HepG2 (cell line): ENCODE data around the gene MTHFR. TPM values are rescaled to one million over a fixed set of nuclear protein-coding genes. Genes with fewer than 3 reads are reported as not detected.

Experiments
- CBX1 ChIP-seq: IDR thresholded peaks from one replicate; pipeline ENCODE4 v1.6.1; 2016; ENCODE audit warnings: antibody characterized with exemption, low read depth
- CC2D1A ChIP-seq: sonication (generic); formaldehyde crosslinking; IDR thresholded peaks from 2 replicates; pipeline ENCODE4 v1.8.1; 2023; ENCODE audit warnings: mild to moderate bottlenecking, missing genetic modification reagents
- CENPX ChIP-seq: sonication (generic); formaldehyde crosslinking; IDR thresholded peaks from 2 replicates; pipeline ENCODE4 v1.9.0; 2021; ENCODE audit warnings: mild to moderate bottlenecking, missing genetic modification reagents, moderate library complexity
- HDAC6 ChIP-seq: fragments of 200-600 bp; sonication (generic); IDR thresholded peaks from 2 replicates; pipeline ENCODE4 v1.7.0; 2017; ENCODE audit warnings: mild to moderate bottlenecking, antibody characterized with exemption, low read length, low read depth
- HNRNPK ChIP-seq: fragments of 200-400 bp; formaldehyde crosslinking; IDR thresholded peaks from 2 replicates; pipeline ENCODE4 v1.6.1; 2018; ENCODE audit warnings: low read length, low read depth, moderate library complexity, mild to moderate bottlenecking; ENCODE audit not compliant: poor library complexity, severe bottlenecking
- KMT2A ChIP-seq: sonication (generic); formaldehyde crosslinking; IDR thresholded peaks from 2 replicates; pipeline ENCODE4 v1.4.0; 2020; ENCODE audit warnings: missing genetic modification reagents
- ONECUT2 ChIP-seq: sonication (generic); formaldehyde crosslinking; IDR thresholded peaks from 2 replicates; pipeline ENCODE4 v1.4.0; 2020; ENCODE audit warnings: missing genetic modification reagents
- POLR2A ChIP-seq, 2 experiments: IDR thresholded peaks; 2 replicates each; pipeline ENCODE4 v1.6.1; 2011; ENCODE audit warnings: low read depth in 2 of 2, low read length in 2 of 2, mild to moderate bottlenecking in 1 of 2, moderate library complexity in 1 of 2; ENCODE audit not compliant: insufficient read depth in 1 of 2
- RBM39 ChIP-seq: fragments of 200-400 bp; formaldehyde crosslinking; IDR thresholded peaks from one replicate; pipeline ENCODE4 v1.6.1; 2018; ENCODE audit warnings: antibody characterized with exemption, mild to moderate bottlenecking, low read depth, low read length; ENCODE audit not compliant: poor library complexity, severe bottlenecking
- TOPORS ChIP-seq: sonication (generic); formaldehyde crosslinking; IDR thresholded peaks from 2 replicates; pipeline ENCODE4 v1.8.0; 2023; ENCODE audit warnings: mild to moderate bottlenecking, missing genetic modification reagents
- ZNF451 ChIP-seq: sonication (generic); formaldehyde crosslinking; IDR thresholded peaks from 2 replicates; pipeline ENCODE4 v1.5.0; 2020; ENCODE audit warnings: mild to moderate bottlenecking, missing genetic modification reagents
- ZNF766 ChIP-seq: sonication (generic); formaldehyde crosslinking; IDR thresholded peaks from 2 replicates; pipeline ENCODE4 v1.5.0; 2020; ENCODE audit warnings: missing genetic modification reagents, borderline replicate concordance
- ZZZ3 ChIP-seq: sonication (generic); formaldehyde crosslinking; IDR thresholded peaks from 2 replicates; pipeline ENCODE4 v1.4.0; 2020; ENCODE audit warnings: missing genetic modification reagents, mild to moderate bottlenecking, borderline replicate concordance
- polyA plus RNA-seq, 8 experiments: library from polyadenylated mRNA; depleted of rRNA in 3 of 8; stranded (reverse) in 7 of 8; unstranded in 1 of 8; fragments of >200 nt; fragmentation: Illumina TruSeq in 4 of 8; extraction: Trizol in 4 of 8; gene quantifications; 2 replicates each; pipeline versions ENCODE4 v1.2.1 to v1.2.3, GENCODE V29; 2011 to 2016; ENCODE audit warnings: low read depth in 4 of 8, missing spikeins in 1 of 8, mixed read lengths in 1 of 8; ENCODE audit not compliant: insufficient read depth in 1 of 8
- total RNA-seq, 5 experiments: library from RNA; depleted of rRNA; stranded (reverse); fragments of >200 nt; fragmentation: Illumina TruSeq; extraction: Trizol; gene quantifications; 2 replicates each; pipeline ENCODE4 v1.2.3, GENCODE V29; 2016; ENCODE audit warnings: low read depth in 1 of 5
- TF ChIP-seq, protein P1 (sequence below): sonication (generic); formaldehyde crosslinking; IDR thresholded peaks from 2 replicates; pipeline ENCODE4 v1.5.1; 2020; ENCODE audit warnings: mild to moderate bottlenecking, missing genetic modification reagents, borderline replicate concordance
- TF ChIP-seq, protein P2 (sequence below): sonication (generic); formaldehyde crosslinking; IDR thresholded peaks from 2 replicates; pipeline ENCODE4 v1.4.0; 2020; ENCODE audit warnings: missing genetic modification reagents
- TF ChIP-seq, protein P3 (sequence below): sonication (generic); formaldehyde crosslinking; IDR thresholded peaks from 2 replicates; pipeline ENCODE4 v1.5.0; 2020; ENCODE audit warnings: missing genetic modification reagents
- TF ChIP-seq, protein P4 (sequence below): sonication (generic); formaldehyde crosslinking; conservative IDR thresholded peaks from 2 replicates; pipeline ENCODE4 v1.4.0; 2020; ENCODE audit warnings: missing genetic modification reagents
- TF ChIP-seq, protein P5 (sequence below): sonication (generic); formaldehyde crosslinking; IDR thresholded peaks from 2 replicates; pipeline ENCODE4 v1.8.0; 2022; ENCODE audit warnings: missing genetic modification reagents, low read depth, mild to moderate bottlenecking, borderline replicate concordance

MTHFR gene
- total and polyA plus RNA-seq, 2 of the 13 experiments (the other 11 are each of a cell fraction or from before 2014, with no cell fraction given), result 3.8 to 8.2 TPM

DNA sequence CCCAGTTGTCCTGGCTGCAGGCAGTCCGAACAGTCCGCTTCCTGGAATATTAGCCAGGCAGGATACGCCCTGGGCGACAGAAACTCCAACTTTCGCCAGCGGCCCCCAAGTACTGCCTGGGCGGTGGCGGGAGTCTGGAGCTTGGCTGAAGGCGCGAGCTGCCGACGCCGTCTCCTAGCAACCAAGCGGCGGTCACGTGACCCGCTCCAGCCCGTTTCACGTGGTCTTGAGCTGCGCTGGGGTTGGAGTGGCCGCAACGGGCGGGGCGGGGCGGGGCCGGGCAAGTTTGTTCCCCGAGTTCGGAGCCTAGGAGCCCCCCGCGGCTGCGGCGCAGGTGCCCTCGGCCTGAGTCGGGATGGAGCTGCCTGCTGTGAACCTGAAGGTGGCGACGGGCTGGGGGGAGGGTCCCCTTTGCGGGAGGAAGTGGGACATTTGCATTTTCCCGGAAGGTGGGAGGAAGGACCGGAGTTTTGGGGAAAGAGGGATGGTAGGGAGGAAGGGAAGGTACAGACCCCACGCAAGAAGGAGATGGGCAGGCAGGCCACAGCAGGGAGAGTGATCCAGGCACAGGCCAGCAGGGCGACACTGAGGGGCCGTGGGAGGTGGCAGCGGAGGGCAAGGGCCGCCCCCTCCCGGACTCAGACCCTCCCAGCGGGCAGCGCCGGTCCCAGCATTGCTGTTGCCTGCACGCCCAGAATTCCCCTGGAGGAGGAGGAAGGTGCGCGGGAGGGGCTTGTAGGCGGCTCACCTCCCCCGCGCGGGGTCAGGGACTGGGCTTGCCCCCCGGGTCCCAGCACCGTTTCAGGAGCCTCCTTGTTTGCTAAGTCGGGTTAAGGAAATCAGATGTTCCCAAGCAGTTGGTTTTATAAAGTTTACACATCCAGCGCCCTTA lies 69.7 kb downstream of the MTHFR start, which contains the start of gene AGTRAP (continued):
- TF ChIP-seq, protein P1, sequence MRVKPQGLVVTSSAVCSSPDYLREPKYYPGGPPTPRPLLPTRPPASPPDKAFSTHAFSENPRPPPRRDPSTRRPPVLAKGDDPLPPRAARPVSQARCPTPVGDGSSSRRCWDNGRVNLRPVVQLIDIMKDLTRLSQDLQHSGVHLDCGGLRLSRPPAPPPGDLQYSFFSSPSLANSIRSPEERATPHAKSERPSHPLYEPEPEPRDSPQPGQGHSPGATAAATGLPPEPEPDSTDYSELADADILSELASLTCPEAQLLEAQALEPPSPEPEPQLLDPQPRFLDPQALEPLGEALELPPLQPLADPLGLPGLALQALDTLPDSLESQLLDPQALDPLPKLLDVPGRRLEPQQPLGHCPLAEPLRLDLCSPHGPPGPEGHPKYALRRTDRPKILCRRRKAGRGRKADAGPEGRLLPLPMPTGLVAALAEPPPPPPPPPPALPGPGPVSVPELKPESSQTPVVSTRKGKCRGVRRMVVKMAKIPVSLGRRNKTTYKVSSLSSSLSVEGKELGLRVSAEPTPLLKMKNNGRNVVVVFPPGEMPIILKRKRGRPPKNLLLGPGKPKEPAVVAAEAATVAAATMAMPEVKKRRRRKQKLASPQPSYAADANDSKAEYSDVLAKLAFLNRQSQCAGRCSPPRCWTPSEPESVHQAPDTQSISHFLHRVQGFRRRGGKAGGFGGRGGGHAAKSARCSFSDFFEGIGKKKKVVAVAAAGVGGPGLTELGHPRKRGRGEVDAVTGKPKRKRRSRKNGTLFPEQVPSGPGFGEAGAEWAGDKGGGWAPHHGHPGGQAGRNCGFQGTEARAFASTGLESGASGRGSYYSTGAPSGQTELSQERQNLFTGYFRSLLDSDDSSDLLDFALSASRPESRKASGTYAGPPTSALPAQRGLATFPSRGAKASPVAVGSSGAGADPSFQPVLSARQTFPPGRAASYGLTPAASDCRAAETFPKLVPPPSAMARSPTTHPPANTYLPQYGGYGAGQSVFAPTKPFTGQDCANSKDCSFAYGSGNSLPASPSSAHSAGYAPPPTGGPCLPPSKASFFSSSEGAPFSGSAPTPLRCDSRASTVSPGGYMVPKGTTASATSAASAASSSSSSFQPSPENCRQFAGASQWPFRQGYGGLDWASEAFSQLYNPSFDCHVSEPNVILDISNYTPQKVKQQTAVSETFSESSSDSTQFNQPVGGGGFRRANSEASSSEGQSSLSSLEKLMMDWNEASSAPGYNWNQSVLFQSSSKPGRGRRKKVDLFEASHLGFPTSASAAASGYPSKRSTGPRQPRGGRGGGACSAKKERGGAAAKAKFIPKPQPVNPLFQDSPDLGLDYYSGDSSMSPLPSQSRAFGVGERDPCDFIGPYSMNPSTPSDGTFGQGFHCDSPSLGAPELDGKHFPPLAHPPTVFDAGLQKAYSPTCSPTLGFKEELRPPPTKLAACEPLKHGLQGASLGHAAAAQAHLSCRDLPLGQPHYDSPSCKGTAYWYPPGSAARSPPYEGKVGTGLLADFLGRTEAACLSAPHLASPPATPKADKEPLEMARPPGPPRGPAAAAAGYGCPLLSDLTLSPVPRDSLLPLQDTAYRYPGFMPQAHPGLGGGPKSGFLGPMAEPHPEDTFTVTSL (CRISPR knock-in tag), result 0 out of 2 replicates have a peak, but pooled peaks have one; percentile 14
- TF ChIP-seq, protein P2, sequence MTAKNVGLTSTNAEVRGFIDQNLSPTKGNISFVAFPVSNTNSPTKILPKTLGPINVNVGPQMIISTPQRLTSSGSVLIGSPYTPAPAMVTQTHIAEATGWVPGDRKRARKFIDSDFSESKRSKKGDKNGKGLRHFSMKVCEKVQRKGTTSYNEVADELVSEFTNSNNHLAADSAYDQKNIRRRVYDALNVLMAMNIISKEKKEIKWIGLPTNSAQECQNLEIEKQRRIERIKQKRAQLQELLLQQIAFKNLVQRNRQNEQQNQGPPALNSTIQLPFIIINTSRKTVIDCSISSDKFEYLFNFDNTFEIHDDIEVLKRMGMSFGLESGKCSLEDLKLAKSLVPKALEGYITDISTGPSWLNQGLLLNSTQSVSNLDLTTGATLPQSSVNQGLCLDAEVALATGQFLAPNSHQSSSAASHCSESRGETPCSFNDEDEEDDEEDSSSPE, result peak; percentile 77
- no peak for TF ChIP-seq KMT2A
- TF ChIP-seq ZNF766 (CRISPR knock-in tag), result no peak
- TF ChIP-seq, protein P3, sequence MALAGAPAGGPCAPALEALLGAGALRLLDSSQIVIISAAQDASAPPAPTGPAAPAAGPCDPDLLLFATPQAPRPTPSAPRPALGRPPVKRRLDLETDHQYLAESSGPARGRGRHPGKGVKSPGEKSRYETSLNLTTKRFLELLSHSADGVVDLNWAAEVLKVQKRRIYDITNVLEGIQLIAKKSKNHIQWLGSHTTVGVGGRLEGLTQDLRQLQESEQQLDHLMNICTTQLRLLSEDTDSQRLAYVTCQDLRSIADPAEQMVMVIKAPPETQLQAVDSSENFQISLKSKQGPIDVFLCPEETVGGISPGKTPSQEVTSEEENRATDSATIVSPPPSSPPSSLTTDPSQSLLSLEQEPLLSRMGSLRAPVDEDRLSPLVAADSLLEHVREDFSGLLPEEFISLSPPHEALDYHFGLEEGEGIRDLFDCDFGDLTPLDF (CRISPR knock-in tag), result no peak
- TF ChIP-seq ZNF451 (CRISPR knock-in tag), result no peak
- TF ChIP-seq CENPX (CRISPR knock-in tag), result no peak
- TF ChIP-seq, protein P4, sequence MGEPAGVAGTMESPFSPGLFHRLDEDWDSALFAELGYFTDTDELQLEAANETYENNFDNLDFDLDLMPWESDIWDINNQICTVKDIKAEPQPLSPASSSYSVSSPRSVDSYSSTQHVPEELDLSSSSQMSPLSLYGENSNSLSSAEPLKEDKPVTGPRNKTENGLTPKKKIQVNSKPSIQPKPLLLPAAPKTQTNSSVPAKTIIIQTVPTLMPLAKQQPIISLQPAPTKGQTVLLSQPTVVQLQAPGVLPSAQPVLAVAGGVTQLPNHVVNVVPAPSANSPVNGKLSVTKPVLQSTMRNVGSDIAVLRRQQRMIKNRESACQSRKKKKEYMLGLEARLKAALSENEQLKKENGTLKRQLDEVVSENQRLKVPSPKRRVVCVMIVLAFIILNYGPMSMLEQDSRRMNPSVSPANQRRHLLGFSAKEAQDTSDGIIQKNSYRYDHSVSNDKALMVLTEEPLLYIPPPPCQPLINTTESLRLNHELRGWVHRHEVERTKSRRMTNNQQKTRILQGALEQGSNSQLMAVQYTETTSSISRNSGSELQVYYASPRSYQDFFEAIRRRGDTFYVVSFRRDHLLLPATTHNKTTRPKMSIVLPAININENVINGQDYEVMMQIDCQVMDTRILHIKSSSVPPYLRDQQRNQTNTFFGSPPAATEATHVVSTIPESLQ (CRISPR knock-in tag), result no peak
- peak; percentile 68; the same call in 1 of the 2 replicates for TF ChIP-seq ZZZ3 (CRISPR knock-in tag)
- peak; percentile 35 for TF ChIP-seq RBM39
- no peak for TF ChIP-seq TOPORS
- TF ChIP-seq ONECUT2 (CRISPR knock-in tag), result no peak
- TF ChIP-seq HNRNPK, result no peak
- TF ChIP-seq, protein P5, sequence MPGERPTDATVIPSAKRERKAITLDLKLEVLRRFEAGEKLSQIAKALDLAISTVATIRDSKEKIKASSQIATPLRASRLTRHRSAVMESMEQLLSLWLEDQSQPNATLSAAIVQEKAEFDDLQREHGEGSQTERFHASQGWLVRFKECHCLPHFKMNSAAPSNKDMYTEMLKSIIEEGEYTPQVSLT (CRISPR knock-in tag), result no peak
- TF ChIP-seq HDAC6, result no peak
- no peak for TF ChIP-seq CC2D1A
- TF ChIP-seq POLR2A (IDR thresholded peaks at IDR 0.05; ENCODE audit: insufficient read depth in 1 of 2, low read depth in 2 of 2, low read length in 2 of 2), result peak; percentile 24 to 36; a peak in 1 of 4 replicates
- TF ChIP-seq CBX1, result peak; percentile 18
